HG03175 (cell line): ENCODE measurements around the gene DCUN1D2.
A peak's percentile ranks its signal among the peaks of the same experiment; 100 is the strongest.
"Not testable (repeated sequence)": the region's sequence is repeated elsewhere in the genome, so short reads cannot be mapped to it uniquely, and the experiment has no call there.

Experiments
- ATAC-seq: cut with Tn5 transposase; IDR thresholded peaks from one replicate; pipeline ENCODE4 v1.9.1; 2021; ENCODE audit warnings: mild to moderate bottlenecking, moderate library complexity; ENCODE audit not compliant: unreplicated experiment

DCUN1D2 gene

DNA sequence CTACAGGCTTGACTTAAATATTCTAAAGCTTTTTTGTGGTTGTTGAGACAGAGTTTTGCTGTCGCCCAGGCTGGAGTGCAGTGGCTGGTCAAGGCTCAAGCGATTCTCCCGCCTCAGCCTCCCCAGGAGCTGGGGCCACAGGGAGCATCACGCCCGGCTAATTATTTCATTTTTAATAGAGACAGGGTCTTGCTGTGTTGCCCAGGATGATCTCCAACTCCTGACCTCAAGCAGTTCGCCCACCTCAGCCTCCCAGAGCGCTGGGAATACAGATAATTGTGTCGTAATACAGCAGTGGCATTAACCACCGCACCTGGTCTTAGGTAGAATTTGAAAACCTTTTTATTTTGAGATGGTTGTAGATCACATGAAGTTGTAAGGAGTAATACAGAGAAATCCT lies 1.5 kb upstream of the DCUN1D2 start:
- no peak for ATAC-seq

DNA sequence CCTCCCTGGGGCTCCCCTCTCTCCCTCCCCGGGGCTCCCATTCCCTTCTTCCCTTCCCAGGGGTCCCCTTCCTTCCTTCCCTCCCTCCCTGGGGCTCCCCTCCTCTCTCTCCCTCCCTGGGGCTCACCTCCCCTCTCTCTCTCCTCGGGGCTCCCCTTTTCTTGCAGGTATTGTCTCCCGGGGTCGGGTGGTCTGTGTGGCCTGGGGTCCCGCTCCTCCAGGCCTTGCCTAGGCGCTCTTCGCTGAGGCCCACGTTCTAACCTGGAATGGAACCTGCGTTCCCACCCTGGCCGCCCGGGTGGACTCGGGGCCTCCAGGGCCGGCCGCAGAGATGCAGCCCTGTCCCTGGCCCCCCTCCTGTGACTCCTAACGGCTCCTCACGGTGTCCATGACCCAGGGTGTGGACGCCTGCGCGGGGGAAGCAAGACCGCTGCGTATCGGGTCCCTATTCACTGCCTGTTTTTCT lies 940 bp upstream of the DCUN1D2 start:
- ATAC-seq, result no peak

DNA sequence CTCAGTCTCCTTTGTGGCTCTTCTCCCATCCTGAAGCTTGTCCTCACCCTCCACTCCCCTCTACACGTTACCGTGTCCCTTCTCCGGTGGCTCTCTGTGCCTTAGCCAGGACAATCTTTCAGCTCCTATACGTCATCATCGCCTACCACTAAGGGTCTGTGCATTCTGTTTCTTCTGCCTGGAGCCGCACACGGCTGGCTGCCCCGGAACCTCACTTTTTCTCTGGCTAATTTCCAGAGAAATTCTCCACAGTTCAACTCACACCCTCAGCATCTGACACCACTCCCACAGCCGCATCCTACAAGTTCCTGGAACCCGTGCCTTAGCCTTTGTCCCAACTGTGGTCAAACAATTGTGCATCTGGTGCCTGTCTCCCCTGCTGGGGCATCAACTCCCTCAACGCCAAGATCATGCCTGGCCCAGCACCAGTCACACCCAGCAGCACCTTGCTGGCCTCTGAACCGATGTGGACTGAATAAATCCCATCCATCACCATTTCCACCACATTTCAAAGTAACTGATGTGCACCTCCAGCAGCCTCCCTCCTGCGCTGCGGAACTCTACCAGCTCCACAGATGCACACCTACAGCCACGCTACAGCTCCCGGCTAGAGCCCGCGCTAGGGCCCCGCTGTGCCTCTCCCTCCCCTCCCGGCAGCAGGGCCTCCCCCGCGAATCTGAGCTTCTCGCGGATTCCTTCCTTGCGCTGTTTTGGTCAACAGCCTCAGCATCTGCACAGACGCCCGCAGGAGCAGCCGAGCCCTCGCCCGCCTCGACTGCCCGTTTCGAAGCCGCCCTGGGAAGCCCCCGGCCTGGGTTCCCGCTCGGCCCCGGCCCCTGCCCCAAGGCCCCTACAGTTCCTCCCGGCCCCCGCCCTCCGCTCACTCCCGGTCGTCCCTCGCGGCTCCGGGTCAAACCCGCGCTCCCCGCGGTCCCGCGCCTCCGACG lies 689 bp downstream of the DCUN1D2 start:
- peak; percentile 26 for ATAC-seq

DNA sequence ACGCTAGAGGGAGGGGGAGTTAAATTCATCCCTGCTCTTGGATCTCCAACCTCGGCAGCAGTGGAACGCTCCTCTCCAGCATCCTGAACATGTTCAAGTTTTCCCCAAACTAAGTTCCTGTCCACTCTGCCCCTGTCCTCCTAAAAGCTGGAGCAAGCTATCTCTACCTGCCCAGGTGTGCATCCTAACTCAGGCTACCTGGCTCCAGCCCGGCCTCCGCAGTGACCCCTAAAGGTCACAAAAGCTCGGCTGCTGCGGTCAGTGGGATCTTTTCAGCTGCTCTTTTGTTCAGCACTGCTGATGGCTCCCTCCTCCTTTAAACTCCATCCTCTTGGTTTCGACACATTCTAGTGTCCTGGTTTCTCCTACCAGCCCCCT lies 1.4 kb downstream of the DCUN1D2 start:
- ATAC-seq, result no peak

DNA sequence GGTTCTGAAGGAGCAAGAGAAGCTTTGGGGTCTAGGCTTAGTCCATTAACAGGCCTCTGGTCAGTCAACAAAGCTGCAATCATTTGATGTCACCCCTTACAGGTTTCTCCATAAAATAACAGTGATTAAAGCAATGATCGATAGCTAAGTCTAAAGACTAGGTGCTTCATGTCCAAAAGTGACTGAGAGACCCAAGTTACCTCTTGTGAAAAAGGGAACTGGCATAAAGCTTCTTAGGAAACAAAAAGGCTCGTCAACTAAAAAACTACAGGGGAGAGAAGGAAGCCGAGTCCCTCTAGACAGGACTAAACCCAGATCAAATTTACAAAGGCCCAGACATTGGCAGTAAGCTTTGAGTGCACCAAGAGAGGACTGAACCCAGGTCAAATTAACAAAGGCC lies 2.2 kb downstream of the DCUN1D2 start:
- no peak for ATAC-seq

DNA sequence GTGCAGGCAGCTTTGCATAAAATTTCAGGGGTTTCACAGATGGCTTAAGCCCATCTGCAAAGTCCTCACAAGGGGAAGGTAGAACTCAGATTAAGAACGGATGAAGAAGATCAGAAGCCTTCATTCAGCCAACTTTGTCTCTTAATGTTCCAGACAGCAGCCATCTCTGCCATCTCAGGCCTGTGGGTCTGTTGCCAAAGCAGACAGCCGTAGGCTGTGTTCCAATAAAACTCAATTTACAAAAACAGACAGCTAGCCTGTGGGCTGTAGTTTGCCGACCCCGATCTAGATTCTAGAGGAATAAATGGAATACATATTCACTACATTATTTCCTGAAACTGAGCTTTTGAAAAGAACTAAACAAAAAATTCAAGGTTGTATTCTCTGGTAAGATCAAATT lies 3.8 kb downstream of the DCUN1D2 start:
- ATAC-seq, result no peak

DNA sequence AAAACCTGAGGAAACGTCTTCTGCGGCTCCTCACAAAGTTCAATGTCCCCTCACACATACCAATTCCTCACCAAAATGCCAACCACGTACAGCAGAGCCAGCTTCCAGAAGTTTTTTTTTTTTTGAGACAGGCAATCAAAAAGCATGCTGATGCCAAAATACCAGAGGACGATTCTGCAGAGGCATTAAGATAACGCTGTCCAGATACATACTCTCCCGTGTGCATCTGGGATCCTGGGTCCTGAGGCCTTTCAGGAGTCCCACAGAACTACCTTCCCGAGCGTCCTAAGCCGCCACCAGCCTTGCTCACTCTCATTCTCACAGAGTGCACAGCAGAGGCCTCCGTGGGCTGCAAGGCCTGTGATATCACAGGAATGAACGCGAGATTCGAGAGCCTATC lies 5.0 kb downstream of the DCUN1D2 start:
- ATAC-seq, result no peak

DNA sequence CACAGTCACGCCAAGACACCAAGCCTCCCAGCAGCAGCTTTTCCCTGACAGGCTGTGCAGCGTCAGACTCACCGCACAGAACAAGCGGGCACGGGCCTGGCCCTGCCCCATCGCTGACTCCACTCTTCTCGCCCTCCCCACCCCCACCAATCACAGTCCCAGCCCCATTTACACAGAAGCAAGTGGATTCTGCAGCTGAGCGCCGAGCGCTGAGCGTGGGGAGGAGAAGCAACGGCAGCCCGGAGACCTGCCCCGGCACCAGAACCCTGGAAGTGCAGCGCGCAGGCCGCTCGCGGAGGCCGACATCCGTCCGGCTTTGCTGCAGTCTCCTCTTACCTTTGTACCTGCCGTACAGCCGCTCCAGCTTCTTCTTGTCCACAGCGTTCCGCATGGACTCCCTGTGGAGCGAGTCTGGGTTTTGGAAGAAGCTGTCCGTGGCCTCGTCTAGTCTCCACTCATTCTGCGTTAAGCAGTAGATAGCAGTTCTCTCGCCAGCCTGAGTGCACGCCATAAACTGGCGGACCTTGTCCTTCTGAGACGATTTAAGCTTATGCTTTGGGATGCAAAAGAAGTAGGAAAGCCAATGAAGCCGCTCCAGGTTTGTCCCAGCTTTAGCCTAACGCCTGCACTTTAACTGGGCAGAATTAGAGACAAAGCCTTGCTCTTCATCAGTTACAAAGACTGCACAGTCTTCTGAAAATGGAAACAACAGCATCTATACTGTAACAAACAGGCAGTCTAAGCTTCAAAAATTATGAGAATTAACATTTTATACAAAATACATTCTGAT lies 6.8 kb downstream of the DCUN1D2 start:
- ATAC-seq, result no peak

DNA sequence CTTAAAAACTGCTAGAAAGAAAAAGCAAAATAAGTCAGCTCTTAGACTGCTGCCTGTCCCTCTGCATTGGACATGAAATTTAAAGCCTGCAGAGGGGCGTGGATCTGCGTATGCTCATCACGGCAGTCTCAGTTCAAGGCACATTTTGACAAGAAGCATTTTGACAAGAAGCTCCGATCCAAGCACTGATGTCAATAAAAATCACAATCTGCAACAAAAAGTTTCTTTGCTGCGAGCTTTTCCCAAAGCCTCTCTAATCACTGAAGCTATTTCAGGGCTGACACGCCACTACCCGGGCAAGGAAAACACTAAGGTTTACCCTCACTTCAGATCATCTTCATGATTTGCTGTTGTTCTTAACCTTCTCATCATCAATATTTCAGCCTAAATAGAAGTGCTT lies 7.4 kb downstream of the DCUN1D2 start:
- no peak for ATAC-seq

DNA sequence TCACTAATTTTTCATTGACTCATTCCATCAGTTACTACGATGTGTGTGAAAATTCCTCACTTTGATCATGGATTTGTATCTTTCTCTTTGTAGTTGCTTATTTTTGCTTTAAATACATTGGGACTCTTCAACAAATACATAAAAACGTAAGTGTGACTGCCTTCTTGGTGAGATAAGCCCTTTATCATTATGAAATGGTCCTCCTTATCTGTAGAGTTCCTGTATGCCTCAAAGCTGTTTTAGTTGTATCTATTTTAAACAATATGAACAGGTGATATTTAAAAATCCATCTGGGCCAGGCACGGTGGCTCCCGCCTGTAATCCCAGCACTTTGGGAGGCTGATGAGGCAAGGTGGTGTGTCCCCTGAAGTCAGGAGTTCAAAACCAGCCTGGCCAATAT lies 11.3 kb downstream of the DCUN1D2 start:
- no peak for ATAC-seq

DNA sequence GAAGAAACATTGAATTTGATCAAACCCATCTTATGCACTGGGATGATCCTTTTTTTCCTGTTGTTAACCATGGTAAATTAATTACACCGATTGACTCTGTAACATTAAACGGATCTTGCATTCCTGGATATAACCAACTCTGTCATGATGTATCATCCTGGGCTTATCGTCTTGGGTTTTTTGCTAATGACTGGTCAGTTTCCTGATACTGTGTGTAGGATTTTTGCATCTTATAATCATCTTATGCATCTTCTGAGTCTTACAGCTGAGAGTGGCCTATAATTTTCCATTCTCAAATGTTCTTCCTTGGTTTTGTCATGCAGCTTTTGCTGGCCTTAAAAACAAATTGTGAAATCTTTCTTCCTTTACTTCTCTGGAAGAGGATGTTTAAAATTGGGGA lies 12.8 kb downstream of the DCUN1D2 start:
- ATAC-seq, result no peak

DNA sequence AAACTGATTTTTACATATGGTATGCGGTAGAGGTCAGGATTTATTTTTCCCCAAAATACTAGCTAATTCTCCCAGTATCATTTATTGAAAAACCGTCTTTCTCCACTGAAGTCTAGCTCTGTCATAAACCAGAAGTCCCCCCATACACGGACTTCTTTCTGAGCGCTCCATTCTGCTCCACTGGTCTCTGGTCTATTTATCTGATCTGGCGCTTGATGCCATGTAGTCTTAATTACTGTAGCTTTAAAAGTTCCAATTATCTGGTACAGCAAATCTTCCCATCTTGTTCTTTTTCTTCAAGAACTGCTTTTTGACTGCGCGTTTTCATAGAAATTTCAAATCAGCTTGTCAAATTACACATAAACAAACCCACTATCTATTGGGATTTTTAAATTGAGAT lies 13.7 kb downstream of the DCUN1D2 start:
- no peak for ATAC-seq

DNA sequence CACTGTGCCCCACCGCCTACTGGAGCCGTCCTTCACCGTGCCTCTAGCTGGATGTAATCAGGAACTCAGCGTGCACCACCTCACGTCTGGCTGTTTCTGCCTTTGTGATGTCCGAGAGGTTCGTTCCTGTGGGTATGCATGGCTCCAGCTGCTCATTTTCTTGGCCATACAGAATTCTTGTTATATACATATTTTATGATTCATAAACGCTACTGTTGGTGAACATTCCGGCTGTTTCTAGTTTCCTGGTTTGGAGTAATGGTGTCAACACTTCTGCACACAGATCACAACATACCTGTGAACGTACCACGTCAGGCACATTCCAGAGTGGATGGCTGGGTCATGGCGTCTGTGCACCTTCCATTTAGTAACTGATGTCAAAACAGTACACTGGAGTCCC lies 14.6 kb downstream of the DCUN1D2 start:
- no peak for ATAC-seq

DNA sequence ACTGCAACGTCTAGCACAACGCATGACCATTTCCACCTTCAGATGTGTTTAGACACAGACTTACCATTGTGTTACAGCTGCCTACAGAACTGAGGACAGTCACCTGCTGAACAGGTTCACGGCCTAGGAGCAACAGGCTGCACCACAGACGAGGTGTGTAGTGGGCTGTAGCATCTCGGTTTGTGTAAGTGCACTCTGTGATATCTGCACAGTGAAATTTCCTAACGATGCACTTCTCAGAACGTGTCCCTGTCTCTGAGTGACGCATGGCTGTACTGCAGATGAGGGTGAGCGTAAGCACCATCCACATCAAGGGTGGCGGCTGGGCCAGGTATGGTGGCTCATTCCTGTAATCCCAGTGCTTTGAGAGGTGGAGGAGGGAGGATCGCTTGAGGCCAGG lies 15.2 kb downstream of the DCUN1D2 start:
- ATAC-seq, result no peak

DNA sequence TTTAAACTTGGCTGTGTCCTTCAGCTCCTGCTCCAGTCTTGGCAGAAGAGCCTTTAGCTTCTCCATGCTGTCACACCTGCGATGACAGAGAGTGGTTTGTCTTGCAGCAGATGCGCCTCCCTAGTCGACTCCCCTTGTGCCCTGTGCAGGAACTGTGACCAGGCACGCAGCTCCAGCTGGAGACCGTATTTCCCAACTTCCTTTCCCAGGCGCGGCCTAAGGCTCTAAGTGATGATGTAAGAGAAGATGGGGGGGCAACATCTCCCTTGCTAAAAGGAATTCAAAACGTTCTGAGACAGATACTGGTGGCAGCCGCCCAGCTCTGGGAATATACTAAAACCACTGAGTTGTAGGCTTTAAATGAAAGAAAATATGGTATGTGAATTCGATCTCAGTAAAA lies 16.3 kb downstream of the DCUN1D2 start:
- ATAC-seq, result no peak

DNA sequence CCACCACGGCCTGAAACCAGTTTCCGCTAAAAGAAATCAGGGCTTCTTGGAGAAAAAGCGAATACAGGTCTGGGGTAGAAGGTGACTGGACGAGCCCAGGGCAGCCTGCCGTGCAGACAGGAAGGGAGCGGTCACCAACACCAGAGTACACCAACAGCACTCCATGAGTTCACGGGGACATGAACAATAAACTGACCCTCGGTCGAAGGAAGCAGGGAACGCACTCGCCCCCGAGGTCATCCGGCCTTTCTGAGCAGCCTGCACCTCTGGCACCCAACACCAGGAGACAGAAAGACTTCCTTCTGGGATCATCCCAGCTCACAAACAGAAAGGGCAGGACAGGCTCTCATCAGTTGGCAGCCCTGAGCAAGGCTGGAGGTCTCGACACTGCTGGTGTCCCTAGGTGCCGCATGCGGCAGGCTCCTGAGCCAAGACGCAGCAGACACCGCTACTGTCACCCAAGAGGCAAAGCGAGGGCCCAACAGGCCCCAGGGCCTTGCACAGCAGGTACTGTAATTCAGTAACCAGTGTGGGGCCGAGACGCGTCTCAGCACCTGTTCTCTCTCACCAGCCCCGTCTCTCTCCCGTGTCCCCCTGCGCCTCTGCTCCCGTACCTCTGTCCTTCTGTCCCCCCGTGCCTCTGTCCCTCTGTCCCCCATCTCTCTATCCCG lies 18.0 kb downstream of the DCUN1D2 start:
- no peak for ATAC-seq

DNA sequence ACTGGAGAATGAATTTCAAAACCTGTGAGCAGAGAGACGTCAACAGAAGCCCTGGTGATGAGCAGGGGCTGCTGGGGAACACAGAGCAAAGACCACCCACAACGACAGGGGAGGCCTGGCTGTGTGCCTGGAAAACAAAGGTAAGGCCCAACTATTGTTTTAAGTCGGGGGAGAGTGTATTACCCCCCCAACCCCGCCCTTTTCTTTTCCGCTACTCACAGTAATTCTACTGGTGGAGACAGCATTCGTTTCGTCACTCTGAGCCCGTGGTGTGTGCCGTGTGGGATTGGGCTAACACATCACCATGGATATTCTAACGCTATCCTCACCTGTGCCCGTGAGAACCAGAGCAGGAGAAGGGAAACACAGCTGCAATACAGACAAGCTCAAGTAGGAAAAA lies 18.7 kb downstream of the DCUN1D2 start:
- no peak for ATAC-seq

DNA sequence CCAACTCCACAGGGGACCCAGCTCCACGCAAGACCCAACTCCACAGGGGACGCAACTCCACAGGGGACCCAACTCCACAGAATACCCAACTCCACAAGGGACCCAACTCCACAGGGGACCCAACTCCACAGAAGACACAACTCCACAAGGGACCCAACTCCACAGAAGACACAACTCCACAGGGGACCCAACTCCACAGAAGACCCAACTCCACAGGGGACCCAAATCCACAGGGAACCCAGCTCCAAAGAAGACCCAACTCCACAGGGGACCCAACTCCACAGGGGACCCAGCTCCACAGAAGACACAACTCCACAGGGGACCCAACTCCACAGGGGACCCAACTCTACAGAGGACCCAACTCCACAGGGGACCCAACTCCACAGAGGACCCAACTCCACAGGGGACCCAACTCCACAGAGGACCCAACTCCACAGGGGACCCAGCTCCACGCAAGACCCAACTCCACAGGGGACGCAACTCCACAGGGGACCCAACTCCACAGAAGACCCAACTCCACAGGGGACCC lies 19.8 kb downstream of the DCUN1D2 start:
- ATAC-seq, result not testable (repeated sequence)

DNA sequence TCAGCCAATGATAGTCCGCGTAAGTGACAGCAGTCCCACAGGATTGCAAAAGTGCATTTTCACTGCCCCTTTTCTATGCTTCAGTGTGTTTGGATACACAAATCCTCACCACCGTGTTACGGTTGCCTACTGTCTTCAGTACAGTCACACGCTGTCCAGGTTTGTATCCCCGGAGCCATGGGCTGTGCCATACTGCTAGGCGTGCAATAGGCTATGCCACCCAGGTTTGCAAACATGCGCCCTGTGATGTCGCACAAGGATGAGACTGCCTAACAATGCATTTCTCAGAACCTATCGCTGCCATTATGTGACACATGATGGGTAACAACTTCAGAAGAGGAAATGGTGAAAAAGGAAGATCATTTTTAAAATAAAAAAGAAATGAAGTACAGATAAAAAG lies 20.4 kb downstream of the DCUN1D2 start:
- no peak for ATAC-seq

DNA sequence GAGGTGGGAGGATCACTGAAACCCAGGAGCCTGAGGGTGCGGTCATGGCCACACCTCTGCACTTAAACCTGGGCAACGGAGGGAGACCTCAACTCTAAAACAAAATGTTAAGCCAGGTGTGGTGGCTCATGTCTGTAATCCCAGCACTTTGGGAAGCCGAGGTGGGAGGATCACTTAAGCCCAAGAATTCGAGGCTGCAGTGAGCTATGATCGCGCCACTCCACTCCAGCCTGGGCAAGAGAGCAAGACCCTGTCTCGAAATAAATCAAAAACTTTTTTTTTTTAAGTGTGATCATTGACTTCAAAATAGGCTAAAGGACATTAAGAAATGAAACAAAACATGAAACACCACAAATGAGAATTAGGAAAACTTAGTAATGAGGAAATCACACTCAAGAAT lies 20.9 kb downstream of the DCUN1D2 start:
- ATAC-seq, result no peak

DNA sequence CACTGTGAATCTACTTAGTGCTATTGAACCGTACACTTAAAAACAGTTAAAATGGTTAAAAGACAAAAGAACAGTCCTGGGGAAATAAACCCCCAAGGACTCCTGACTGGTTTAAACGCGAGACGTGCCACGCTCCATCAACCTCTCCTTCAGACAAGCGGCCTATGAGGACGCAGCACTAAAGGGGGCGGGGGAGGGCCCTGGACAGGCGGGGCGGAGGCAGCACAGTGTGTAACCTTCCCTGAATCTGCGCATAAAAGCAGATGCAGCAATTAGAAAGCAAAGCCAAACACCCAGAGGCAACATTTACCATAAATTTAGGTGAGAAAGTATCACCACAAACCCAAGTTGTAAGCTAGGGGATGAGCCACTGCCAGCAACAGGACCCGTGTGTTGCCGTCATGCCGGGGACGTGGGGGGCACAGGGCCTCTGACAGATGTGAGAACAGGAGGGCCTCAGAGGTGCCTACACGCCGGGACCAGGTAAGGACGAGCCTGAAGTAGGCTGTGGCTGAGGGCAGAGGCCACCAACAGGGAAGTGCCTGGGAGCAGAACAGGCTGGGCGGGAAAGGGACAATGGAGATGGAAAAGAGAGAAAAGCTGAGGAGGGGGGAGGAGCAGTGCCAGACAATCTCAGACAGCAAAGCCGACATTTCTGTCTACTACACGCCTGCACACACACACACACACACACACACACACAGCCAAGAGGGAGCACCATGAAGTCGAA lies 21.9 kb downstream of the DCUN1D2 start:
- ATAC-seq, result no peak
